Measurements from ENCODE around the gene TOX4. TPM values are rescaled to one million over a fixed set of nuclear protein-coding genes. Genes with fewer than 3 reads are reported as not detected.

Gene TOX4
- total RNA-seq, 1 experiment from 2014 or later = 30.5 TPM

GRCh38 chr14:21476523-21476924, 471 bp upstream of the TOX4 start:
- H3K27me3 ChIP-seq (ENCODE audit: control insufficient read depth, insufficient read depth, low read length) = no peaks in the 10 kb centered on the region
- peak; percentile 91 for DNase-seq
- H3K4me3 ChIP-seq (ENCODE audit: insufficient read depth, low read depth, low read length) = peak overlapping the region; percentile 59
- no peaks in the 10 kb centered on the region for H3K36me3 ChIP-seq (replicated peaks; ENCODE audit: control insufficient read depth, insufficient read depth, low read length)

GRCh38 chr14:21486640-21487087, 9.7 kb downstream of the TOX4 start:
- DNase-seq = no peak
- H3K27me3 ChIP-seq (ENCODE audit: control insufficient read depth, insufficient read depth, low read length) = no peaks in the 10 kb centered on the region
- H3K36me3 ChIP-seq (replicated peaks; ENCODE audit: control insufficient read depth, insufficient read depth, low read length) = peaks cover 12% of the 10 kb centered on the region
- H3K4me3 ChIP-seq (ENCODE audit: insufficient read depth, low read depth, low read length) = no peak overlapping the region

GRCh38 chr14:21494902-21495762, 18.1 kb downstream of the TOX4 start:
- H3K27me3 ChIP-seq (ENCODE audit: control insufficient read depth, insufficient read depth, low read length) = no peaks in the 10 kb centered on the region
- DNase-seq = no peak
- peaks cover 41% of the 10 kb centered on the region for H3K36me3 ChIP-seq (replicated peaks; ENCODE audit: control insufficient read depth, insufficient read depth, low read length)
- H3K4me3 ChIP-seq (ENCODE audit: insufficient read depth, low read depth, low read length) = no peak overlapping the region

DNA sequence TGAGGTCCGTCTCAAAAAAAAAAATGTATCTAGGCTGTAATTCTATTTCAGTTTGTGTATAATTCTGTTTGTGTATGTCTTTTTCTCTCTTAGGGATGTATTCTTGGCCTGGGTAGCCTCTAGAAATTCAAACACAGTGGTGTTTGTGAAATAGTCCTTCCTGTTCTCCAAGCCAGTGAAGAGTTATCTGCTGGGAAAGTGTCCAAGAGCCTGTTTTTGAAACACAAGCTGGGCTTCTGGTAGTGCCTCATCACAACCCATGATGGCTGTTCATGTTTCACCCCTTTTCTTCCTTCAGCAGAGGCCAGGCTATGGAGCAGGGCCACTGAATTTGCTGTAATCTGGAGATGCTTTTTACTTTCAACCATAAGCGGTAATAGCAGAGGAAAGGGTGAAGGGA, 19.5 kb downstream of the TOX4 start:
- H3K27me3 ChIP-seq (ENCODE audit: control insufficient read depth, insufficient read depth, low read length) = no peaks in the 10 kb centered on the region
- H3K36me3 ChIP-seq (replicated peaks; ENCODE audit: control insufficient read depth, insufficient read depth, low read length) = peaks cover 48% of the 10 kb centered on the region

DNA sequence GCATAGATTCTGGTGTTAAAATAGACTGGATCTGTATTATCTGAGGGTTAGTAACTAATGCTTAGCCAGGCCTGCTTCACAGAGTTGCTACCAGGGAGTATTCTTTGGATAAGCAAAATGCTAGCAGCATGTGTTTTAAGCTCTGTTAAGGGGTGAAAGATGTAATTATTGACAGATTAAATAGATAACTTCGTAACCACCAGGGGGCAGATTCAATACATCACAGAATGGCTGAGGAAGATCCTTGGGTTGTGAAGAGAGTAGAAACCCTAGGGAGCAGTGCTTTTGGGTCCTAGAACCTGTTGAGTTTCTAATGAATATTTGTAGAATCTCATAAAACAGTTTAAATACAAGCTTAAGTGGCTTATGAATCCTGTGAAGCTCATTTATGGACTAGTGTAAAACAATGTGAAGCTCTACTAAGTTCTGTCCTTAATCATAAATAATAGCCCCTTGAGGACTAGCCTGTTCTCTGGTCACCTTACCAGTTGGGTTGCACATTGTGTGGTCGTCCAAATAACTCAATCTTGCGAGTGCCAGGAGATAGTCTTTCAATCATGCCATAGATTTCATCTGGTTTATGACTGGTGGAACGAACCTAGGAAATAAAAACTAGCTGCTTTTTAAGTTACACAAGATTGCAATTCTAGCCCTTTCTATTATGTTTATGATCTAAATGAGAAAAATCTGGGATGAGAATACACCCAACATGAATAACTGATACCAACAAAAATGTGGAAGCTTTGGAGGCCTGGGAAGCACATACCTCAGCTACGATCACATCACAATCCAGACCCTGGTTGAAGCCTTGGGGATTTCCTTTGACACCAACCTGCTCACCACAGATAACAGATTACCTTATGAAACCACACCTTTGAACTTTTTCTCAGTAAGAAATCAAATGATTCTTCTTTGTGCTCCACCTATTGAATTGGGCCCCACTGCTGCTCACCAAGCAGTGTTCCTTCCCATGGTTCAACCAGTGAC, 21.8 kb downstream of the TOX4 start:
- H3K4me3 ChIP-seq (ENCODE audit: insufficient read depth, low read depth, low read length) = no peak overlapping the region
- peak; percentile 56 for DNase-seq
- no peaks in the 10 kb centered on the region for H3K27me3 ChIP-seq (ENCODE audit: control insufficient read depth, insufficient read depth, low read length)
- H3K36me3 ChIP-seq (replicated peaks; ENCODE audit: control insufficient read depth, insufficient read depth, low read length) = peaks cover 54% of the 10 kb centered on the region

More for the DNA sequence above, 19.5 kb downstream of the TOX4 start:
- DNase-seq = no peak
- H3K4me3 ChIP-seq (ENCODE audit: insufficient read depth, low read depth, low read length) = no peak overlapping the region

DNA sequence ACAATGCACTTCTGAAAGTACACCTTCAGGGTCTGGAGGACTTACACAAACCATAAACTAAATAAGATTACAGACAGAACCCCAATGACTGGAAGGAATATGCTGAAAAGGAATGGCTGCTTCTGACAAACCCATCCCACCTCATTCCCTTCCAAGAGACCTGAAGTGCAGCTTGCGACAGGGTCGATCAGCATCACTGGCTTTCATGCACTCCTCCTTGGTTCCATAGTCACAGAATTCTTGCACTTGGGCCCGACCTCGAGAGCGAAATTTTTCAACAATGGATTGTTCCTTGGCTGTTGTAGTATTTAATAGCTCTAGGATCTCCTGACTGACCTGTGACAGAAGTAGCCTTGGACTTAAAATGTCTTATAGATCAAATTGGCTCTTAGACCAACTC, 24.6 kb downstream of the TOX4 start:
- no peaks in the 10 kb centered on the region for H3K27me3 ChIP-seq (ENCODE audit: control insufficient read depth, insufficient read depth, low read length)
- H3K4me3 ChIP-seq (ENCODE audit: insufficient read depth, low read depth, low read length) = no peak overlapping the region
- DNase-seq = no peak
- H3K36me3 ChIP-seq (replicated peaks; ENCODE audit: control insufficient read depth, insufficient read depth, low read length) = peaks cover 45% of the 10 kb centered on the region

GRCh38 chr14:21503376-21503775, 26.4 kb downstream of the TOX4 start:
- no peak for DNase-seq
- H3K4me3 ChIP-seq (ENCODE audit: insufficient read depth, low read depth, low read length) = no peak overlapping the region
- H3K36me3 ChIP-seq (replicated peaks; ENCODE audit: control insufficient read depth, insufficient read depth, low read length) = peaks cover 39% of the 10 kb centered on the region
- no peaks in the 10 kb centered on the region for H3K27me3 ChIP-seq (ENCODE audit: control insufficient read depth, insufficient read depth, low read length)

DNA sequence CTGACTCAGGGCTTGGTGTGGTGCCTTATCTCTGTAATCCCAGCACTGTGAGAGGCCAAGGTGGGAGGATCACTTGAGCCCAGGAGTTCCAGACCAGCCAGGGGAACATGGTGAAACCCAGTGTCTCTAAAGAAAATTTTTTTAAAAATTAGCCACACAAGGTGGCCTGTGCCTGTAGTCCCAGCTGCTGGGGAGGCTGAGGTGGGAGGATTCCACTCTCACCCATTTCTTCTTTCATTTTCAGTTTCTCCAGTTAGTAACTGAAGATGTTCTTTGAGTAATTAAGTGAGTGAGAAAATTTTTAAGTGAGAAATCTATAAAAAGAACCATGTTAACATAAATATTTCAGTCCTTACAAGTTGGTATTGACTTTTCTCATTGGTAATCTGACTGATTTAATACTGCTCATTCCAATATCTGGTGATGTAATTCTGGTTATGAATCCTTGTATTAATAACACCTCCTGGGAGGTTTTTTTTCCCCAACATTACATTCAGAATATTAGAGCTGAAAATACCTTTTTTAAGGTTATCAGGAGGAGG, 28.1 kb downstream of the TOX4 start:
- Histone ChIP-seq H3K36me3 (replicated peaks; ENCODE audit: control insufficient read depth, insufficient read depth, low read length) (peaks cover 31% of the 10 kb centered on the region), H3K4me3 (ENCODE audit: insufficient read depth, low read depth, low read length) (no peak overlapping the region), H3K27me3 (ENCODE audit: control insufficient read depth, insufficient read depth, low read length) (no peaks in the 10 kb centered on the region)
- no peak for DNase-seq

- Histone ChIP-seq H3K27me3 (ENCODE audit: control insufficient read depth, insufficient read depth, low read length) (no peaks in the 10 kb centered on the region), H3K36me3 (replicated peaks; ENCODE audit: control insufficient read depth, insufficient read depth, low read length) (peaks cover 20% of the 10 kb centered on the region), H3K4me3 (ENCODE audit: insufficient read depth, low read depth, low read length) (no peak overlapping the region)
- DNase-seq = no peak
Measured at GRCh38 chr14:21506557-21506956, 29.6 kb downstream of the TOX4 start.

- DNase-seq = no peak
- Histone ChIP-seq H3K27me3 (ENCODE audit: control insufficient read depth, insufficient read depth, low read length) (no peaks in the 10 kb centered on the region), H3K36me3 (replicated peaks; ENCODE audit: control insufficient read depth, insufficient read depth, low read length) (peaks cover 6% of the 10 kb centered on the region), H3K4me3 (ENCODE audit: insufficient read depth, low read depth, low read length) (peak overlapping the region; percentile 98)
Measured at GRCh38 chr14:21509432-21510143, 32.6 kb downstream of the TOX4 start.

DNA sequence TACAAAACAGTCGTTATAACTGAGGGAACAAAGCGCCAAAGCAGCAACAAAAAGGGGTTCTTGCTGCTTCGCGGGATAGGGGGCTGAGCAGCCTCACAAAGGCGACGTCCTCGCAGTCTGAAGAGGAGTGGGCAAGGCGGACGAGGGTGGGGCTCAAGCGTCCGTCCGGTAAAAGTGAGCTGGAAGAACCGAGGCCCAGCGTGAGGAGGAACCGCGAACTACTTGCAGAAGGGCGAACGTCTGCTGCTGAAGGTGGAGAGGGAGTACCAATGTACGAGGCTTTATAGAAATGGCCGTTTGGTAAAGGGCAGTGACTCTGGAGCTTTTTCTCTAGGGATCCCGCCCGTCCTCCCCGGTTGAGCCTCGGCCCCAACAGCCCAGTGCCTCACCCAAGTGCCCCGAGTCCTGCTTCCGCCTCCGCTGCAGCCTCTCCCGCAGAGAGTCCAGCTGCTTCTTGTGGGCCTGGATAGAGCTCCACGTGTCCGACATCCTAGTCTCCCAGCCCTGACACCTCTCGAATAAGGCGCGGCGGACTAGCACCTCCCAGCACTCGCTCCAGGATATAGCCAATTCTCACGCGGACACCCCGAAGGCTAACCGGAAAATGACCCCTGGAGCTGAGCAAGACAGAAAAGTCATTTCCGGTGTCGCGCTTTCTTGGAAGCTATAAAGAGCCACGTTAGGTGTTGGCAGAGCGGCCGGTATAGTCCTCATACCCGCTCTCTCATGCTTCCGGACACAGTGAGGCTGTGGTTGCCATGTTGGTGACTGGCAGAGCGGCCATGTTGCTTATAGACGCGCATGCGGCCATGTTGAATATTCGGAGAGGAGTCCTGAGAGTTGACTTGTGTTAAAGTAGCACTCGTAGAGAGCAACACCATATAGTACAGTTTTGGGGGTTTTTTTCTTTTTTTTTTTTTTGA, 34.0 kb downstream of the TOX4 start, which contains the start of gene METTL3:
METTL3 (minus strand) TSS at position 606 of the 923 bp plus-strand sequence; CDS start at position 489, 117 bp downstream.
- Histone ChIP-seq H3K4me3 (ENCODE audit: insufficient read depth, low read depth, low read length) (peak within 1 kb of the TSS; percentile 98), H3K36me3 (replicated peaks; ENCODE audit: control insufficient read depth, insufficient read depth, low read length) (peaks cover 6% of the 10 kb centered on the region), H3K27me3 (ENCODE audit: control insufficient read depth, insufficient read depth, low read length) (no peaks in the 10 kb centered on the region)
- peak; percentile 86 for DNase-seq

GRCh38 chr14:21514341-21514740, 37.3 kb downstream of the TOX4 start:
- Histone ChIP-seq H3K27me3 (ENCODE audit: control insufficient read depth, insufficient read depth, low read length) (no peaks in the 10 kb centered on the region), H3K4me3 (ENCODE audit: insufficient read depth, low read depth, low read length) (no peak overlapping the region), H3K36me3 (replicated peaks; ENCODE audit: control insufficient read depth, insufficient read depth, low read length) (no peaks in the 10 kb centered on the region)
- DNase-seq = no peak

DNA sequence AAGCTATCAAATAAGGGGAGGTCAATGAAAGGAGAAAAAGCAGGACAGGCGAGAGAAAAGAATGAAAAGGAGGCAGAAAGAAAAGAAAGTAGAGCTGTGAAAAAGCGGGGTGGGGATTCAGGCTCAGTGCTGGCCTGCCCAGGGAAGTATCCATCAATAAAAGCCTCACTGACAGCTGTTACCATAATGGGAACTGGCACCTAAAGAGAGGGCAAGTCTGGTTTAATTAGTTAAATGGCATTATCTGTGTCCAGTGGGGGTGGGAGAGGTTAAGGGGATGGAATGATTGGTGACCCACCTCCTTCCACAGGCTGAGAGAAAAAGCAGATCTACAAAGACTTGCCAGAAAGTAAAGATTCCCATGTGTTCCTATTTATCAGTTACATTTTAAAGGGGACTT, 41.7 kb downstream of the TOX4 start:
- no peak for DNase-seq
- no peak overlapping the region for H3K4me3 ChIP-seq (ENCODE audit: insufficient read depth, low read depth, low read length)
- H3K27me3 ChIP-seq (ENCODE audit: control insufficient read depth, insufficient read depth, low read length) = no peaks in the 10 kb centered on the region
- H3K36me3 ChIP-seq (replicated peaks; ENCODE audit: control insufficient read depth, insufficient read depth, low read length) = peaks cover 26% of the 10 kb centered on the region
